AG04450 (cell line): Measurements from ENCODE around the gene SPATA31C2. TPM values are rescaled to one million over a fixed set of nuclear protein-coding genes. Genes with fewer than 3 reads are reported as not detected.

Source experiments
- CTCF ChIA-PET: fragments of 300-600, 350-600 bp; formaldehyde crosslinking; extraction: SDS; loops from one replicate; lab custom pipeline; 2022; ENCODE audit warnings: antibody characterized with exemption, inconsistent platforms; lab: Charles Lee
- POLR2A ChIA-PET: fragments of 350-600 bp; formaldehyde crosslinking; extraction: SDS; loops from one replicate; lab custom pipeline; 2021; ENCODE audit warnings: antibody characterized with exemption, inconsistent platforms; lab: Yijun Ruan, JAX
- DNase-seq: peaks from one replicate; pipeline ENCODE4 v3.0.0-alpha.2; 2011; ENCODE audit warnings: low read depth, low spot score
- H3K27ac ChIP-seq: one replicate; pipeline ENCODE4 v1.5.1; 2012; ENCODE audit warnings: low read depth, low read length, control low read depth
- H3K27me3 ChIP-seq: one replicate; pipeline ENCODE4 v1.6.0; 2012; ENCODE audit warnings: low read length; ENCODE audit not compliant: control insufficient read depth, insufficient read depth
- H3K4me3 ChIP-seq: 2 replicates; pipeline ENCODE4 v1.5.1; 2011; ENCODE audit warnings: mild to moderate bottlenecking, low read depth, low read length, control low read depth
- H3K9me3 ChIP-seq: 2 replicates; pipeline ENCODE4 v1.5.1; 2012; ENCODE audit warnings: low read length; ENCODE audit not compliant: control insufficient read depth, insufficient read depth
- polyA plus RNA-seq: library from polyadenylated mRNA; depleted of rRNA; stranded (reverse); fragments of >200 nt; gene quantifications from 2 replicates; pipeline ENCODE4 v1.2.3, GENCODE V29; 2011
- TF ChIP-seq, protein P1 (sequence below): IDR thresholded peaks from 2 replicates; pipeline ENCODE4 v1.5.1; 2011; ENCODE audit warnings: low read depth, low read length, control low read depth, inconsistent platforms

The SPATA31C2 gene
- polyA plus RNA-seq, 1 experiment: not detected

- POLR2A ChIA-PET: interaction anchor here (0.7 kb wide), 1 partner anchor 406 kb away, joined by 3 read pairs; no protein-coding TSS in a partner anchor
- Histone ChIP-seq H3K4me3 (no peak overlapping the region), H3K9me3 (no peaks in the 10 kb centered on the region), H3K27ac (no peak overlapping the region), H3K27me3 (no peaks in the 10 kb centered on the region)
- no peak for DNase-seq
- CTCF ChIA-PET: no interaction called here
- TF ChIP-seq, protein P1, sequence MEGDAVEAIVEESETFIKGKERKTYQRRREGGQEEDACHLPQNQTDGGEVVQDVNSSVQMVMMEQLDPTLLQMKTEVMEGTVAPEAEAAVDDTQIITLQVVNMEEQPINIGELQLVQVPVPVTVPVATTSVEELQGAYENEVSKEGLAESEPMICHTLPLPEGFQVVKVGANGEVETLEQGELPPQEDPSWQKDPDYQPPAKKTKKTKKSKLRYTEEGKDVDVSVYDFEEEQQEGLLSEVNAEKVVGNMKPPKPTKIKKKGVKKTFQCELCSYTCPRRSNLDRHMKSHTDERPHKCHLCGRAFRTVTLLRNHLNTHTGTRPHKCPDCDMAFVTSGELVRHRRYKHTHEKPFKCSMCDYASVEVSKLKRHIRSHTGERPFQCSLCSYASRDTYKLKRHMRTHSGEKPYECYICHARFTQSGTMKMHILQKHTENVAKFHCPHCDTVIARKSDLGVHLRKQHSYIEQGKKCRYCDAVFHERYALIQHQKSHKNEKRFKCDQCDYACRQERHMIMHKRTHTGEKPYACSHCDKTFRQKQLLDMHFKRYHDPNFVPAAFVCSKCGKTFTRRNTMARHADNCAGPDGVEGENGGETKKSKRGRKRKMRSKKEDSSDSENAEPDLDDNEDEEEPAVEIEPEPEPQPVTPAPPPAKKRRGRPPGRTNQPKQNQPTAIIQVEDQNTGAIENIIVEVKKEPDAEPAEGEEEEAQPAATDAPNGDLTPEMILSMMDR: peak; percentile 19; the same call in 1 of the 2 replicates
These were observed 36.0 kb upstream of the SPATA31C2 start for GRCh38 chr9:88174324-88174723.

GRCh38 chr9:88173378-88173999 lies 35.2 kb upstream of the SPATA31C2 start:
- POLR2A ChIA-PET: no interaction called here
- CTCF ChIA-PET: interaction anchor here (0.6 to 1.7 kb wide), 2 partner anchors 384 to 405 kb away, joined by 4 to 6 read pairs; no protein-coding TSS in a partner anchor
- peak; percentile 23 for DNase-seq
- TF ChIP-seq, protein P1: peak; percentile 76
- no peak overlapping the region for H3K27ac ChIP-seq
- no peaks in the 10 kb centered on the region for H3K9me3 ChIP-seq
- H3K27me3 ChIP-seq: no peaks in the 10 kb centered on the region
- no peak overlapping the region for H3K4me3 ChIP-seq

GRCh38 chr9:88169700-88170099 lies 31.4 kb upstream of the SPATA31C2 start:
- Histone ChIP-seq H3K27me3 (no peaks in the 10 kb centered on the region), H3K4me3 (no peak overlapping the region), H3K9me3 (peaks cover 3% of the 10 kb centered on the region; the same call in 1 of the 2 replicates), H3K27ac (no peak overlapping the region)
- no peak for DNase-seq
- TF ChIP-seq, protein P1: no peak
- CTCF ChIA-PET: no interaction called here
- POLR2A ChIA-PET: no interaction called here

DNA sequence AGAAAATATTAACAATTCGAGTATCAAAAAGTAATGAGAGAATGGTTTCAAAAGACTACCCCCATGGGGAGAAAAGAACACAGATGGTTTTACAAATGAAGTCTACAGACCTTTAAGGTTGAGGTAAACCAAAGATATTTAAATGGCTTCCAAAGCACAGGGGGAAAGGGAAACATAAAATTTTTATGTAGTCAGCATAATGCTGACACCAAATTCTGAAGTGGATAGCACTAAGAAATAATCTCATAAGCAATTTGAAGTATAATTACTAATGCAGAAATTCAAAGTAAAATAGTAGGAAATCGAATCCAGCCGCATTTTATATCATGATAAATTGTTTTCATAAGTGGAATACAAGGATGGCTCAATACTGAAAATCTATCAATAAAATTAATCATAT lies 30.3 kb upstream of the SPATA31C2 start:
- no peak overlapping the region for H3K4me3 ChIP-seq
- DNase-seq: no peak
- no peaks in the 10 kb centered on the region for H3K27me3 ChIP-seq
- ChIA-PET CTCF (no interaction called here), POLR2A (no interaction called here)
- TF ChIP-seq, protein P1: no peak
- peaks cover 3% of the 10 kb centered on the region; the same call in 1 of the 2 replicates for H3K9me3 ChIP-seq
- H3K27ac ChIP-seq: no peak overlapping the region

- TF ChIP-seq, protein P1: no peak
- Histone ChIP-seq H3K27me3 (no peaks in the 10 kb centered on the region), H3K9me3 (peaks cover 3% of the 10 kb centered on the region; the same call in 1 of the 2 replicates), H3K27ac (no peak overlapping the region), H3K4me3 (no peak overlapping the region)
- DNase-seq: no peak
- ChIA-PET POLR2A (no interaction called here), CTCF (no interaction called here)
These were observed 28.4 kb upstream of the SPATA31C2 start for GRCh38 chr9:88166660-88167059.
